Adipocyte (in vitro differentiated cells): ENCODE measurements around the gene HIVEP3.

Source experiments
- DNase-seq: peaks from one replicate; pipeline ENCODE4 v3.0.0-alpha.2; 2015; ENCODE audit warnings: low read depth
- H3K27me3 ChIP-seq: replicated peaks from 2 replicates; pipeline ENCODE4 v1.7.0; 2013; ENCODE audit warnings: mild to moderate bottlenecking, low read length, moderate library complexity; ENCODE audit not compliant: control insufficient read depth, insufficient read depth
- H3K36me3 ChIP-seq: 2 replicates; pipeline ENCODE4 v1.7.0; 2013; ENCODE audit warnings: low read length, mild to moderate bottlenecking, moderate library complexity; ENCODE audit not compliant: control insufficient read depth, insufficient read depth, severe bottlenecking
- H3K4me1 ChIP-seq: 2 replicates; pipeline ENCODE4 v1.7.0; 2013; ENCODE audit warnings: mild to moderate bottlenecking, low read length, moderate library complexity; ENCODE audit not compliant: control insufficient read depth, insufficient read depth
- H3K4me3 ChIP-seq: 2 replicates; pipeline ENCODE4 v1.7.0; 2013; ENCODE audit warnings: mild to moderate bottlenecking, low read length, moderate library complexity
- H3K9ac ChIP-seq: 2 replicates; pipeline ENCODE4 v1.7.0; 2013; ENCODE audit warnings: mild to moderate bottlenecking, low read length, moderate library complexity
- H3K9me3 ChIP-seq: 2 replicates; pipeline ENCODE4 v1.7.0; 2013; ENCODE audit warnings: mild to moderate bottlenecking, low read length, moderate library complexity; ENCODE audit not compliant: control insufficient read depth

The HIVEP3 gene

DNA sequence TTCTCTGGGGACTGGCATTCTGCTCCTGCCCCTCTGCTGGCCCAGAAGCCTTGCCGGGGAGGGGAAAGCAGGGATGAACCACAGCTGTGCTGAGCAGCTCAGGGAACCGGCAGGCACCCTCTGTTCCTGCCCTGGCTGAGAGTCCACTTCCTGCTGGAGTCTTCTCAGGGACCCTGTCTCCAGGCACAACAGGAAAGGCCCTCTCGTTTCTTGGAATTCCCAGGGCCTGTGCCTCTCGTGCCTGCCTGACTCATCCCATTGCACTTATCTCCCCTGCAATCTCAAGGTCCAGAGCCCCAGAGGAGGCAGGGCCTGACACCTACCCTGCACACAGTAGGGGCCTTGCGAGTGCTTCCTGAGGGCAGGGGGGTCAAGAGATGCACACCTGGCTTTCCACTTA lies 433.1 kb downstream of the HIVEP3 start:
- DNase-seq = peak; percentile 59
- H3K9ac ChIP-seq = no peak overlapping the region
- H3K4me3 ChIP-seq = no peak overlapping the region
- H3K27me3 ChIP-seq = peaks cover 15% of the 10 kb centered on the region
- H3K9me3 ChIP-seq = no peaks in the 10 kb centered on the region
- H3K36me3 ChIP-seq = no peaks in the 10 kb centered on the region
- peaks cover 10% of the 10 kb centered on the region for H3K4me1 ChIP-seq

DNA sequence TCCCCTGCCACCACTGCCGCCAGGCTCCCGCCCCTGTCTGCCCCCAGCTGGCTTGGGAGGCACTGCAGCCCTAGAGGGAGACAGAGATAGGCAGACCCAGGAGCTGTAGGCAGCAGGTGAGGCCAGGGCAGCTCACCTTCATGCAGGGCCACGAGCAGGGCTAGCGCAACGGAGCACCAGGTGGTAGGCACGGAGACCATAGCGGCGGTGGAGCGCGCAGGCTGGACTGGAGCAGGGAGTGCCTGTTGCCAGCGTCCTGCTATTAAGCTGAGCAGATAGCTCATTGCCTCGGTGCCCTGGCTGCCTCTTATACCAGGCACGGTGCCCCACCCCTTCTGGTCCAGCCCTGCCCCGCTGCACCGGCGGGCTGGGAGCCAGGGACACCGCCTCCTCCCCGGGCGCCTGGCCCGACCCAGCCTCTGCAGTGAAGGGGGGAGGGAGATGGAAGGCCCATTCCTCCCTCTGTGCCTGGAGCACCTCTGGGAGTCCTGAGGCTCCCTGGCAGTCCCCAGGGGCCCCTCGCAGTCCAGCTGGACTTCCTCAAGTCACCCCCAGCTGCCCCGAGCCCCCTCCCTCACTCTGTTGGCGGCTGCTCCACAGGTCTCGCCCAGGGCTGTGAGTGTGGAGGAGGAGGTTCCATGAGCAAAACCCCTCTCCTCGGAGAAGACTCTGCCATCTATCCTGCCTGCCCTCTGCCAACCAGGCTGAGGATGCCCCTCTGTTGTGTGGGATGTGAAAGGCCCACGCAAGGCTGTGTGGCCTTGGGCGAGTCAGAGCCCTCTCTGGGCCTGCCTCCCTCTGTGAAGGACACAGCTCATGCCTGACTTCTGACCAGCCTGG lies 434.1 kb downstream of the HIVEP3 start, which contains the start of gene EDN2:
Gene EDN2, minus strand, starts transcription at position 282 of the 840 bp plus-strand sequence. Its CDS starts 82 bp downstream, at position 200.
- H3K27me3 ChIP-seq = peaks cover 15% of the 10 kb centered on the region
- H3K36me3 ChIP-seq = no peaks in the 10 kb centered on the region
- H3K9ac ChIP-seq = no peak within 1 kb of the TSS
- DNase-seq = no peak
- H3K9me3 ChIP-seq = no peaks in the 10 kb centered on the region
- peaks cover 10% of the 10 kb centered on the region for H3K4me1 ChIP-seq
- H3K4me3 ChIP-seq = no peak within 1 kb of the TSS

DNA sequence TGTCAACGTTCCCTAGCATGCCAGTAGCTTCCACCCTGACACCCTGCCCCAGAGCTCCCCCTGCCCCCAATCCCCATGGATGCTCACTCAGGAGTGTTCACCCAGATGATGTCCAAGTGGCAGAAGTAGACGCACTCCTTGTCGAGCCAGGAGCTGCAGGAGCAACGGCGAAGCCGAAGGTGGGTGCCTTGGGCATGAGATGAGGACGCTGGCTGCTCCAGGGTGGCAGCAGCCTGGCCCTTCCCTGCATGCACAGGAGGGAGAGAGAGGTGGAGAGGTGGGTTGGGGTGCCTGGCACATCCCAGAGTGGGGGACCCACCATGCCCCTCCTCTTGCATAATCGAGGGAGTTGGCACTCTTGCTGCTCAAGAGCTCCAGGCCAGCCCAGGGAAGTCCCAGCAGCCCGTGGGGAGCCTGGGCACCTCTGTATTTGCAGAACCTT lies 434.7 kb downstream of the HIVEP3 start:
- H3K4me3 ChIP-seq = no peak overlapping the region
- H3K4me1 ChIP-seq = peaks cover 14% of the 10 kb centered on the region
- H3K9ac ChIP-seq = no peak overlapping the region
- H3K36me3 ChIP-seq = no peaks in the 10 kb centered on the region
- peaks cover 15% of the 10 kb centered on the region for H3K27me3 ChIP-seq
- no peak for DNase-seq
- no peaks in the 10 kb centered on the region for H3K9me3 ChIP-seq

DNA sequence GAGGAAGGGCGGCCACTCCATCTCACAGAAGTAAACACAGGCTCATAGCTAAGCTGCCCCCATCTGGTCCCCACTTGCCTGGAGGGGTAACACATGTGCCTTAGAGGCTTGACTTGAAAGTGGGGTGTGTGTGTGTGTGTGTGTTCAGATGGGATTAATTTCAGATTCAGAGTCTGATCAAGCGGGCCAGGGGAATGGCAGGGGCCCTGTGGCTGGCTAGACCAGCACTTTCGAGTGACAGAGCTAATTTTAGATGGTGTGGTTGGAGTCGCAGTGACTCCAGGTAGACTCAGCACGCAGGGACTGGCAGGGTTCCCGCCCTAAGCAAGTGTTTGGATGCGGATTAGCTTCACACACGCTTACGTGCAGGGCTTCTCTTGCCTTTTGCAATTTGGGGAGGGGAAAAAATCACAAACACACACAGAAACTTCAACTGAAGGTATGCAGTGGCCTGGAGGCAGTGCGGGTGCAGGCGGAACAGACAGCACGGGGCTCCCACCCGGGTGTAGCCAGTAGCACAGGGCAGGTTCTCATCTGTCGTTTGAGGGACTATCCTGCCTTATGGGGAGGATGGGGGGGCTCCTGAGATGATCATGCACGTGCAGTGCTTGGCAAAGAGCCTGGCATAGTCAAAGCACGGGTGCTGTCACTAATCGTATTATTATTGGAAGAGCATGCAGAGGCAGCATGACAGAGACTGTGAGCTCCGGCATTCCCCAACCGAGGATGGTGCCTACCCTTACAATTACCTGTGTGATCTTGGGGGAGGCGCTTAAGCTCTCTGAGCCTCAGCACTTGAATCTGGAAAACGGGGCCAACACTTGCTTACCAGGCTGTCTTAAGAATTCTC lies 435.5 kb downstream of the HIVEP3 start:
- H3K4me1 ChIP-seq = peaks cover 22% of the 10 kb centered on the region
- no peak overlapping the region for H3K4me3 ChIP-seq

DNA sequence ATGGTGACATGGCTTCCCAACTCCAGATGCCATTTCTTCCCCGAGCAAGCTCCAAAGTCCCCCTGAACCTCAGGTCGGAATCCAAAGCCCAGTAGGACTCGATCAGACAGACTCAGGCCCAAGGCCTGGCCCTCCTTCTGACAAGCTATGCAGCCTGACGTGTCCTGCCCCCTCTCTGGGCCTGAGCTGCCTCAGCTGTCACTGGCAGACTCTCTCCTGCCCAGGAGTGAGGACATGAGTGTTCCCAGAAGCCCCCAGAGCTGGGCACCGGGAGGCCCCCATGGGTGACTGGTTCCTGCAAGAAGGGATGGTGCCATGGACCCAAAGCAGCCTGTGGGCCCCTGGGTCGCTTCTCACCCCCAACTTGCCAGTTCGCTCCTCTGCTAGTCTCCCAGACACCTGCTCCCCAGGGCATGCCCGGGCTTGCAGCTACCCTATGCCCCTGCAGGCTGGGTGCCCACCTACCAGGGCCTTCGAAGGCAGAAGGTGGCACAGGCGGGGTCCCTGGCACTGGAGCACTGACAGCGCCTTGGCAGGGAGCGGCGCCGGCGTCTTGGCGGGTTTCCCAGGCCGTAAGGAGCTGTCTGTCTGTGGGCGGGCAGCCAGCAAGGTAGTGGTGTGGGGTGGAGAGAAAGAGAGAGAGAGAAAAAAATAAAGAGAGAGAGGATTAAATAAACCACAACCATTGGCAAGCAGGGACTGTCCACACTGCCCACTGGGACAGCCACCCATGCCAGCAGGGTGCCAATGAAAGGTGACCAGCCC lies 436.5 kb downstream of the HIVEP3 start:
- peaks cover 22% of the 10 kb centered on the region for H3K4me1 ChIP-seq
- no peaks in the 10 kb centered on the region for H3K36me3 ChIP-seq
- no peak for DNase-seq
- no peak overlapping the region for H3K9ac ChIP-seq
- H3K9me3 ChIP-seq = no peaks in the 10 kb centered on the region
- no peak overlapping the region for H3K4me3 ChIP-seq
- peaks cover 10% of the 10 kb centered on the region for H3K27me3 ChIP-seq

More for the DNA sequence above, 435.5 kb downstream of the HIVEP3 start:
- Histone ChIP-seq H3K9ac (no peak overlapping the region), H3K27me3 (peaks cover 15% of the 10 kb centered on the region), H3K36me3 (no peaks in the 10 kb centered on the region), H3K9me3 (no peaks in the 10 kb centered on the region)
- no peak for DNase-seq

DNA sequence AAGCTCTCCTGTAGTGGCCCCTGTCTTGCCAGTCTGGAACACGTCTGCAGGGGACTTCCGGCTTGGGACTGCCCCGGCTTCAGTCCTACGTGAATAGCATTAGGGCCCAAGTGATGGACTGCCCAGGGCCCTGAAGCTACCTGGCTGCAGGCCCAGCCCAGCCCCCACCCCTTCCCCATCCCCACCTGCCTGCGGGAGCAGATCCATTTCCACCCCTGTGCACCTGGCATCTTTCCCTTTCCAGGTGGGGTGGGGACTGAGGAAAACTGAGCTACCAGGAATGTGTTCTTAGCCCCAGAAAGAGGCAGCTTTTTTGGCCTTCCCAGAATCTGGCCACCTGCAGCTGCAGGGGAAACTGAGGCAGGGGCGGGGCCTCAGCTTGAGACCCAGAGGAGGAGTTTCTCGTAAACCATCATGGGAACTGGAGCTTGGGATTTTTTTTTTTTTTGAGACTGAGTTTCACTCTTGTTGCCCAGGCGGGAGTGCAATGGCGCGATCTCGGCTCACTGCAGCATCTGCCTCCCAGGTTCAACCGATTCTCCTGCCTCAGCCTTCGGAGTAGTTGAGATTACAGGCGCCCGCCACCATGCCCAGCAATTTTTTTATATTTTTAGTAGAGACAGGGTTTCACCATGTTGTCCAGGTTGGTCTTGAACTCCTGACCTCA lies 437.5 kb downstream of the HIVEP3 start:
- no peak overlapping the region for H3K9ac ChIP-seq
- no peaks in the 10 kb centered on the region for H3K9me3 ChIP-seq
- peaks cover 24% of the 10 kb centered on the region for H3K4me1 ChIP-seq
- no peaks in the 10 kb centered on the region for H3K36me3 ChIP-seq
- peaks cover 6% of the 10 kb centered on the region for H3K27me3 ChIP-seq
- DNase-seq = no peak
- H3K4me3 ChIP-seq = no peak overlapping the region

DNA sequence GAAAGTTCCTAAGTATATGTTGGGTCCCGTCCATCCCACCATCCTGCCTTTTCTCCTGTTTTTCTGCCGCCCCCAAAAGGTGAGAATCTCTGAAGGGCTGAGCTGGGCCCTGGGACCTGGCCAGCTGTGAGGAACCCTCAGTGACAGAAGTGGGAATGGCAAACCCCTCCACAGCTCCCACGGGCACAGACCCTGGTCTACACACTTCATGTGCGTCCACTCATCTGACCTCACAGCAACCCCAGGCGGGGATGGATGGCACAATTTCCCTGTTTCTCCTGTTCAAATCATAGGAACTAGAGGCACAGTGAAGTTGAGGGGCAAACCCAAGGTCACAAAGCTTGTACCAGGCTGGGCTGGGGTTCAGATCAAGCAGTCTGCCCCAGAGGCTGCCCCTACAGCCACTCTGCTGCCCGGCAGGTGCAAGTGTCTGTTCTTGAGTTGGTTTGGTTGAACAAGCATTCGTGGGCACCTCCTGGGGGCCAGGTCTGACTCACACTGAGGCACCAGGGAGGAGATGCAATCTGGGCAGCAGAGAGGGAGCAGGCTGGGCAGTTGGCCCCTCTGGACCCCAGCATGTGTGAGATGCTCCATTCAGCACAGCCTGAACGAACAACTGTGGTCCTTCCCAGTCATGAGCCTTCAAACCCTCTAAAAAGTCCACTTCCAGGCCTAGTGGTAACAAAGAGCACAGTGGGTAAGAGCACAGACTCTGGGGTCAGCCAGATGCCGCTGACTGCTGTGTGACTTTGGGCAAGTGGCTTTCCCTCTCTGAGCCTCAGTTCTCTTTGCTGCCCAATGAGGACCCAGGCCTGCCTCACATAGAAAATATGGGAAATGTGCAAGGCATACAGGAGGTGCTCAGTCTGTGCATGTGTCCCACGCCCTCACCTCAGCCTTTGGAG lies 438.3 kb downstream of the HIVEP3 start:
- Histone ChIP-seq H3K36me3 (no peaks in the 10 kb centered on the region), H3K9me3 (no peaks in the 10 kb centered on the region), H3K9ac (no peak overlapping the region), H3K4me3 (no peak overlapping the region), H3K27me3 (peaks cover 6% of the 10 kb centered on the region), H3K4me1 (peaks cover 27% of the 10 kb centered on the region)
- no peak for DNase-seq

DNA sequence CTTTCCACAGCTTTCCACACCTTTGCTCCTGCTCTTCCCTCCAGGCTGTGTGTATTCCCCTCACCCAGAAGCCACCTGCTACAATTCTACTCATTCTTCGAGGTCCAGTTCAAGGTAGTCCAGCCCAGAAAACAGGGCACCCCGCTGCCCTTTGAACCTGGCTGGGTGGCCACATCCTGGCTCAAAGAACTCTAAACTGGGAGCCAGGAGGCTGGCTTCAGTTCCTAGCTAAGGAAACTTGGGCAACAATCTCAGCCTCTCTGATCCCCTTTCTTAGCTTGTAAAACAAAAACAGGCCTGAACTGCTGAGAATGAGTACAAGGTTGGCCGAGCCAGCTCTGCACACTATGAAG lies 438.9 kb downstream of the HIVEP3 start:
- no peak for DNase-seq

DNA sequence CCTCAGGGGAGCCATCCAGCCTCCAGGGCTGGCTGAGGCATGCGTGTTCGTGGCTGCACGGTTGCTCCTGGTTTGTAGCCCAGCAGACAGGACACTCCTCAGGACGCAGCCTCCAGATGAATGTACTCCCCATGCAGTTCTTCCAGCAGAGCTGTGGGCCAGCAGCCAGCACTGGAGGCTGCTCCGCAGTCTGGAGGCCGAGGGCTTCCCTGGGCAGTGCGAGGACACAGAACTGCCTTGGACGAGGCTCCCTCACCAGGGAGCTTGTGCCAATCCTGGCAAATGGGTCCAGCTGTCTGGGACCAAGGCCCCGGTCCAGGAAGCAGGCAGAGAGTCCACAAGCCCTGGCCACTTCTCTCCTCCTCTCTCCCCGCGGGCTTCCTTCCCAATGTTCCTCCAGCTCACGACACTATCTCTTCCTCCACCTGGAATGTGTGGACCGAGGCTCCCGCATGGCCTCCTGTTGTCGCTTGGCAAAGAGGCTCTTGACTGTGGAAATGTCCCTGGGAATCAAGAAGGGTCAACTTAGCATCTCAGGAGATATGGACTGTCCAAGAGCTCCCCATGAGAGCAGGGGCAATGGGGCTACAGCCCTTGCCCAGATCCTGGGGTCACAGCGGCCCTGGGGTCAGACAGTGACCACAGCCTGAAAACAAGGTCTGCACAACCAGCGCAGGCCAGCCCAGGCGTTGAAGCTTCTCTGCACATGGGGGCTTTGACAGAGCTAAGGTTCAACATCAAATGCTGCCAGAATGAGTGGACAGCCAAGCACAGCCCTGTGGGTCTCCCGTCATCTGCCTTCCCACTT lies 439.5 kb downstream of the HIVEP3 start:
- DNase-seq = no peak
- Histone ChIP-seq H3K36me3 (no peaks in the 10 kb centered on the region), H3K9me3 (no peaks in the 10 kb centered on the region), H3K4me3 (no peak overlapping the region), H3K4me1 (peaks cover 33% of the 10 kb centered on the region), H3K9ac (no peak overlapping the region), H3K27me3 (peaks cover 2% of the 10 kb centered on the region)

More for the DNA sequence above, 438.9 kb downstream of the HIVEP3 start:
- Histone ChIP-seq H3K4me3 (no peak overlapping the region), H3K9ac (no peak overlapping the region), H3K36me3 (no peaks in the 10 kb centered on the region), H3K4me1 (peaks cover 27% of the 10 kb centered on the region), H3K9me3 (no peaks in the 10 kb centered on the region), H3K27me3 (peaks cover 6% of the 10 kb centered on the region)
